Activated CD4-positive, alpha-beta memory T cell treated with anti-CD3 and anti-CD28 coated beads, Interleukin-2, amount 10 ng/mL, durations not matched to agents 7 days and 5 days (primary cell): ENCODE measurements around the gene DENND1C. TPM values are rescaled to one million over a fixed set of nuclear protein-coding genes. Genes with fewer than 3 reads are reported as not detected.

Experiments
- CTCF ChIA-PET: fragments of 350-600 bp; sonication (Branson Sonifier 250); formaldehyde crosslinking; loops from one replicate; lab custom pipeline; 2021; ENCODE audit warnings: antibody characterized with exemption, inconsistent platforms; lab: Charles Lee
- POLR2A ChIA-PET: fragments of 350-600 bp; sonication (Branson Sonifier 250); formaldehyde crosslinking; loops from one replicate; lab custom pipeline; 2021; ENCODE audit warnings: antibody characterized with exemption; lab: Charles Lee
- DNase-seq: peaks from one replicate; pipeline ENCODE4 v3.0.0-alpha.2; 2020
- H3K27ac Mint-ChIP-seq: one replicate; pipeline ENCODE4 v1.8.0; 2021; ENCODE audit warnings: mild to moderate bottlenecking, mixed read lengths
- H3K27me3 Mint-ChIP-seq: one replicate; pipeline ENCODE4 v1.8.0; 2021; ENCODE audit warnings: mixed read lengths
- H3K36me3 Mint-ChIP-seq: one replicate; pipeline ENCODE4 v1.8.0; 2021; ENCODE audit warnings: low read depth, mixed read lengths
- H3K4me1 Mint-ChIP-seq: one replicate; pipeline ENCODE4 v1.8.0; 2021; ENCODE audit warnings: mixed read lengths
- H3K4me3 Mint-ChIP-seq: one replicate; pipeline ENCODE4 v1.8.0; 2021; ENCODE audit warnings: mild to moderate bottlenecking, mixed read lengths
- H3K9me3 Mint-ChIP-seq: one replicate; pipeline ENCODE4 v1.8.0; 2021; ENCODE audit warnings: mixed read lengths
- total RNA-seq, 2 experiments: library from RNA; stranded (reverse); gene quantifications; one replicate each; pipeline ENCODE4 v1.2.3, GENCODE V29; 2021

Gene DENND1C
- total RNA-seq, 2 experiments from 2014 or later: 97.2 to 101 TPM

DNA sequence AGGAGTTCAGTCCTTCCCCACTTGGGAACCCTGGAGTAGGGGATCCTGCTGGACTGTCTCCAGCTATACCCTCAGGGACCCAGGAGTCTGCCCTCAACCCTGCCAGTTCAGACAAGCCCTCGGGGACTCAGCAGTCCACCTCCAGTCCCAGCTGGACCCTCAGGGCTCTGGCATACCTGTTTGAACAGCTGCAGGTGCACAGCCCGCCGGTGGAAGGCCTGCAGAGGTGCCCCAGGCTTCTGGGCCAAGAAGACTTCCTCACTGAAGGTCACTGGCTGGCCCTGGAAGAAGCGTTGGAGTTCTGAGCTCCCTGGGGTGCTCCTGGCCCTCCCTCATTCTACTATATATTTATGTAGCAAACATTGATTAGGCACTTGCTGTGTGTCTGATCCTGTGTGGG lies 8.9 kb downstream of the DENND1C start:
- Mint-ChIP-seq H3K4me3 (no peak overlapping the region), H3K9me3 (no peaks in the 10 kb centered on the region), H3K27ac (no peak overlapping the region), H3K36me3 (peaks cover 52% of the 10 kb centered on the region), H3K4me1 (no peaks in the 10 kb centered on the region), H3K27me3 (no peaks in the 10 kb centered on the region)
- ChIA-PET CTCF (interaction anchor here (0.6 to 2.9 kb wide), 2 partner anchors 8 to 236 kb away, joined by 6 to 8 read pairs; partner anchors contain the start of gene DENND1C), POLR2A (interaction anchor here (0.8 to 2.2 kb wide), 2 partner anchors 9 to 28 kb away, joined by 3 to 11 read pairs; partner anchors contain the start of gene DENND1C)
- no peak for DNase-seq

DNA sequence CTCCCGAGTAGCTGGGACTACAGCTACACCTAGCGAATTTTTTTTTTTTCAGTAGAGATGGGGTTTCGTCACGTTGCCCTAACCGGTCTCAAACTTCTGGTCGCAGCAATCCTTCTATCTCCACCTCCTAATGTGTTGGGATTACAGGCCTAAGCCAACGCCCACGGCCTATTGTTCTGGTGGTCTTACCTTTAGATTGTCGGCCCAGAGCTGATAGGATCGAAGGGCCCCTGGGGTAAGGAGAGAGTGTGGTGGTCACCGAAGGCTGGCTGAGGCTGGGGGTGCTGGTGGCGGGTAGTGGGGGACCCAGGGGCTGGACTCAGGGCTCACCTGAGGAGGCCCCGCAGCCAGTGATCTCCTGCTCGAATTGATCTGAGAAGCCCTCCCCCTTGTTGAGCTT lies 10.5 kb downstream of the DENND1C start:
- H3K4me1 Mint-ChIP-seq: no peaks in the 10 kb centered on the region
- H3K9me3 Mint-ChIP-seq: no peaks in the 10 kb centered on the region
- POLR2A ChIA-PET: interaction anchor here (0.8 kb wide), 1 partner anchor 10 kb away, joined by 3 read pairs; the partner anchor contains the start of gene DENND1C
- H3K36me3 Mint-ChIP-seq: peaks cover 47% of the 10 kb centered on the region
- H3K27ac Mint-ChIP-seq: no peak overlapping the region
- DNase-seq: no peak
- H3K4me3 Mint-ChIP-seq: no peak overlapping the region
- no peaks in the 10 kb centered on the region for H3K27me3 Mint-ChIP-seq
- CTCF ChIA-PET: interaction anchor here (0.5 to 2.9 kb wide), 3 partner anchors 10 to 751 kb away, joined by 3 to 8 read pairs (median 4); partner anchors contain the start of genes DENND1C and LONP1

- Mint-ChIP-seq H3K4me1 (no peaks in the 10 kb centered on the region), H3K36me3 (peaks cover 43% of the 10 kb centered on the region), H3K27me3 (no peaks in the 10 kb centered on the region), H3K4me3 (no peak overlapping the region), H3K9me3 (no peaks in the 10 kb centered on the region), H3K27ac (no peak overlapping the region)
- DNase-seq: no peak
- CTCF ChIA-PET: interaction anchor here (0.7 kb wide), 1 partner anchor 750 kb away, joined by 4 read pairs; the partner anchor contains the start of gene LONP1
- POLR2A ChIA-PET: interaction anchor here (1.5 kb wide), 1 partner anchor 12 kb away, joined by 7 read pairs; the partner anchor contains the start of gene DENND1C
Observed at GRCh38 chr19:6470173-6470572, 11.4 kb downstream of the DENND1C start.

DNA sequence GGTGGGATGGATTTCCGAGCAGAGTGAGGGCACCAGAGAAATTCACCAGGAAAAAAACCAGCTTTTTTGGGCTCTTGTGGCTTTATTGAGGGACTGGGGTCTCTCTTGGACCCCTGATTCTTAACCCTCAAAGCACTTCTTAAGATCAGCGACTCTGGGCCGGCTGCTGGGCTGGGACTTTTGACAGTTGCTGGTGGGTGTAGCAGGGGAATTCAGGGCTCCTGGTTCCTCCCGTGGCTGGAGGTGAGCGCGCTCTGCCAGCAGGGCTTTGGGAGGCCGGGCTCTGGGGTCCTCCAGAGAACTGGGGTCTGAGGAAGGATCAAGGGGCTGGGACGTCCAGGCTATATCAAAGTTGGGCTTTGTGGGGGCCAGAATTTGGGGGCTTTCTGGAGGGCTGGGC lies 14.2 kb downstream of the DENND1C start:
- no peak for DNase-seq

DNA sequence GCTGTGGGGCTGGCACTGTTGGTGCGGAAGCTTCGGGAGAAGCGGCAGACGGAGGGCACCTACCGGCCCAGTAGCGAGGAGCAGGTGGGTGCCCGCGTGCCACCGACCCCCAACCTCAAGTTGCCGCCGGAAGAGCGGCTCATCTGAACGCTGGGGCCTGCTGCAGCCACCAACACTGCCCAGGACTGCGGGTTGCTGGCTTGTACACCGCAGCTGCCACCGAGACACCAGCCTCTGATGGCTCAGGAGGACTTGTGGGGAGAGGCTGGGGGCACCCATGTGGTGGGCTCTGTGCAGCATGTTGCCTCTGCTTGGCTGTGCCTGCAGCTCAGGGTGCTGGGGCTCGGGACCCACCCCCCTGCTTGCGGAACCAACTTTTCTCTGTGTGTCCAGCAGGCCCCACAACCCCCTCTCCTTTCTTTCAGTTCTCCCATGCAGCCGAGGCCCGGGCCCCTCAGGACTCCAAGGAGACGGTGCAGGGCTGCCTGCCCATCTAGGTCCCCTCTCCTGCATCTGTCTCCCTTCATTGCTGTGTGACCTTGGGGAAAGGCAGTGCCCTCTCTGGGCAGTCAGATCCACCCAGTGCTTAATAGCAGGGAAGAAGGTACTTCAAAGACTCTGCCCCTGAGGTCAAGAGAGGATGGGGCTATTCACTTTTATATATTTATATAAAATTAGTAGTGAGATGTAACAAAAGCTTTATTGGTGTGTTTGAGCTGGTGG lies 14.9 kb downstream of the DENND1C start:
- H3K27me3 Mint-ChIP-seq: no peaks in the 10 kb centered on the region
- ChIA-PET CTCF (interaction anchor here (1.4 kb wide), 1 partner anchor 9 kb away, joined by 3 read pairs; no protein-coding TSS in a partner anchor), POLR2A (interaction anchor here (2.1 kb wide), 1 partner anchor 15 kb away, joined by 17 read pairs; the partner anchor contains the start of gene DENND1C)
- no peak overlapping the region for H3K27ac Mint-ChIP-seq
- H3K9me3 Mint-ChIP-seq: no peaks in the 10 kb centered on the region
- peaks cover 3% of the 10 kb centered on the region for H3K4me1 Mint-ChIP-seq
- DNase-seq: no peak
- peaks cover 31% of the 10 kb centered on the region for H3K36me3 Mint-ChIP-seq
- H3K4me3 Mint-ChIP-seq: no peak overlapping the region

More for the DNA sequence above, 14.2 kb downstream of the DENND1C start:
- H3K4me1 Mint-ChIP-seq: no peaks in the 10 kb centered on the region
- H3K27me3 Mint-ChIP-seq: no peaks in the 10 kb centered on the region
- no peaks in the 10 kb centered on the region for H3K9me3 Mint-ChIP-seq
- ChIA-PET CTCF (interaction anchor here (0.7 to 1.4 kb wide), 2 partner anchors 9 to 167 kb away, joined by 3 read pairs; no protein-coding TSS in a partner anchor), POLR2A (interaction anchor here (2.1 kb wide), 1 partner anchor 14 kb away, joined by 17 read pairs; the partner anchor contains the start of gene DENND1C)
- H3K4me3 Mint-ChIP-seq: no peak overlapping the region
- H3K27ac Mint-ChIP-seq: no peak overlapping the region
- peaks cover 34% of the 10 kb centered on the region for H3K36me3 Mint-ChIP-seq

DNA sequence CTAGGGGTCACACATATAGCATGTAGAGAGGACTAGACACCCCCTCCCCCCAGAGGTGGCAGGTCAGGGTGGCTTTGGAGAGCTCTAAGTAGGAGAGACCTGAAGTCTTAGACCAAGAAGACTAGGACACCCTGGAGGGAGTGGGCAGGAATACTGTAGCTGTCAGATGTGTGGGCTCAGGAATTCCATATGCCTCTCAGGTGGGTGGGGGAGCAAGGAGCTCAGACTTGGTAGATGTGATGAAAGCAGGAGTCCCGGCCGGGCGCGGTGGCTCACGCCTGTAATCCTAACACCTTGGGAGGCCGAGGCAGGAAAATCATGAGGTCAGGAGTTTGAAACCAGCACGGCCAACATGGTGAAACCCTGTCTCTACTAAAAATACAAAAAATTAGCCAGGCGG lies 15.9 kb downstream of the DENND1C start:
- ChIA-PET CTCF (no interaction called here), POLR2A (interaction anchor here (1.3 kb wide), 1 partner anchor 16 kb away, joined by 5 read pairs; the partner anchor contains the start of gene DENND1C)
- no peak overlapping the region for H3K27ac Mint-ChIP-seq

GRCh38 chr19:6465006-6465405 lies 16.6 kb downstream of the DENND1C start:
- CTCF ChIA-PET: no interaction called here
- POLR2A ChIA-PET: interaction anchor here (1.3 kb wide), 1 partner anchor 16 kb away, joined by 5 read pairs; the partner anchor contains the start of gene DENND1C
- Mint-ChIP-seq H3K4me3 (no peak overlapping the region), H3K4me1 (peaks cover 7% of the 10 kb centered on the region), H3K36me3 (peaks cover 19% of the 10 kb centered on the region), H3K27me3 (no peaks in the 10 kb centered on the region), H3K27ac (no peak overlapping the region), H3K9me3 (no peaks in the 10 kb centered on the region)
- DNase-seq: no peak

More for the DNA sequence above, 15.9 kb downstream of the DENND1C start:
- Mint-ChIP-seq H3K9me3 (no peaks in the 10 kb centered on the region), H3K4me1 (peaks cover 3% of the 10 kb centered on the region), H3K27me3 (no peaks in the 10 kb centered on the region), H3K36me3 (peaks cover 25% of the 10 kb centered on the region), H3K4me3 (no peak overlapping the region)
- no peak for DNase-seq

DNA sequence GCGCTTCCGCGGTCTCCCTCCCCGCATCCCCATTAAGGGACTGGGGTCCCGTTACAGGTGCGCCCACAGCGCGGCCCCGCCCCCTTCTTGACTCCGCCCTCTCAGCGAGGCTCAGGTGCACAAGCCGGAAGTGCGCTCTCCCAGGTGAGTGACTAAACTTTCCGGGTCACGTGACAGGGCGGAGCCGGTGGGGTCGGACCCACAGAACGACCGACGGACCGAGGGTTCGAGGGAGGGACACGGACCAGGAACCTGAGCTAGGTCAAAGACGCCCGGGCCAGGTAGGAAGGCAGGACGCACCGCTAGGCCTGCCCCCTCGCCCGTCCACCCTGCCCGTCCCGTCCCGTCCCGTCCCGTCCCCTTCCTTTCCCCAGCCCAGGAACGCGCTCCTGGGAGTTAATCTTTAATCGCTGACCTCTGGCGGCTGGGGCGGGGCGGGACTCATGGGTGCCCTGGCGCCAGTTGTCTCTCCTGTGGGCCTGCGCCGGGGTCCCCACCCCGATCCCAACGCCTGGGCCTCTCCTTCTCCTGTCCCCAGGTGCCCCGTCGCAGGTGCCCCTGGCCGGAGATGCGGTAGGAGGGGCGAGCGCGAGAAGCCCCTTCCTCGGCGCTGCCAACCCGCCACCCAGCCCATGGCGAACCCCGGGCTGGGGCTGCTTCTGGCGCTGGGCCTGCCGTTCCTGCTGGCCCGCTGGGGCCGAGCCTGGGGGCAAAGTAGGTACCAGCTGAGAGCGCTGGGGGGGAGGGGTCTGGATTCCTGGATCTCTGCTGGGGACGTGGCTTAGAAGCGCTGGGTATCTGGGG lies 17.3 kb downstream of the DENND1C start, which contains the start of gene CRB3:
Gene CRB3, plus strand, starts transcription at position 202 of the 804 bp plus-strand sequence. Its CDS starts 431 bp downstream, at position 633.
- Mint-ChIP-seq H3K4me3 (no peak within 1 kb of the TSS), H3K9me3 (no peaks in the 10 kb centered on the region), H3K36me3 (peaks cover 15% of the 10 kb centered on the region), H3K27ac (no peak within 1 kb of the TSS), H3K27me3 (no peaks in the 10 kb centered on the region), H3K4me1 (peaks cover 9% of the 10 kb centered on the region)
- ChIA-PET CTCF (interaction anchor here (1.1 kb wide), 1 partner anchor 17 kb away, joined by 3 read pairs; the partner anchor contains the start of gene DENND1C), POLR2A (interaction anchor here (1.3 kb wide), 1 partner anchor 17 kb away, joined by 5 read pairs; the partner anchor contains the start of gene DENND1C)
- DNase-seq: peak; percentile 21

DNA sequence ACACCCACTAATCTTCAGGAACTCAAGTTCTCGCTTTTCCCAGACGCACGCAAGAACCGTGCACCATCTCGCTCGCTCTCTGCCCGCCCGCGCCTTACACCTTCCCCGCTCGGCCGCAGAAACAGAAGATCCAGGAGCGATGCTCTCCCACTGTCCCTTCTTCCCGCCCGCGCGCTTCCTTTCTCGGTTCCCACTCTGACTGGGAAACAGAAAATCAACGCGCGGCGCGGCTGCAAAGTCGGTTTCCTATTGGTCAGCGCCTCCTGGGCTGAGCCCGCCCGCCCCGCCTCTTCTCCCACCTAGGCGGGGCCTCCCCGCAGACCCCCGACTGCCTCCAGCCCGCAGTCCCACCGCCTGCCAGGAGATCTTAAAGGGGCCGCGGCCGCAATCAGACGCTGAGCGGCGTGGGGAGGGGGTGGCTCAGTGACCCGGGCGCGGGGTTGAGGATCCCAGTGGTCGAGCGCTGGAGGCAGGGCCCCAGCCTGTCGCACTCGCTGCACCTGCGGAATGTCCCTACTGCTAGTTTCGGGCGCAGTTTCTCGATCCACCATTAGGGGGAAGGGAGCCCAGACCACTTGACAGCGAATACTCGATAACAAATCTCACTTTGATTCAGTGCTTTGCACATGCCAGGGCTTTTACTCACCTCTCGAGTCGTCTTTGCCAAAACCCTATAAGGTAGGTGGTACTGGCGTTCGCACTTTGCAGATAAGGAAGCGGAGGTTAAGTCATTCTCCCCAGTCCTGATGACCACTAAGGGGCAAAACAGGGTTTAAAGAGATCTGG lies 21.3 kb downstream of the DENND1C start:
- peak; percentile 97 for DNase-seq
- H3K4me1 Mint-ChIP-seq: peaks cover 19% of the 10 kb centered on the region
- peak overlapping the region; percentile 78 for H3K27ac Mint-ChIP-seq
- CTCF ChIA-PET: interaction anchor here (0.9 kb wide), 1 partner anchor 21 kb away, joined by 3 read pairs; the partner anchor contains the start of gene DENND1C
- H3K4me3 Mint-ChIP-seq: peak overlapping the region; percentile 83
- H3K27me3 Mint-ChIP-seq: no peaks in the 10 kb centered on the region
- peaks cover 18% of the 10 kb centered on the region for H3K36me3 Mint-ChIP-seq
- POLR2A ChIA-PET: interaction anchor here (1.0 to 1.9 kb wide), 4 partner anchors 21 to 276 kb away, joined by 3 to 19 read pairs (median 4); partner anchors contain the start of gene DENND1C
- H3K9me3 Mint-ChIP-seq: peaks cover 2% of the 10 kb centered on the region

GRCh38 chr19:6459262-6460098 lies 22.1 kb downstream of the DENND1C start, which contains the start of gene SLC25A23:
Gene SLC25A23, minus strand, starts transcription at chr19:6459792. Its CDS starts 164 bp downstream, at chr19:6459628.
- peaks cover 19% of the 10 kb centered on the region for H3K4me1 Mint-ChIP-seq
- H3K27ac Mint-ChIP-seq: peak within 1 kb of the TSS; percentile 78
- H3K36me3 Mint-ChIP-seq: peaks cover 26% of the 10 kb centered on the region
- H3K4me3 Mint-ChIP-seq: peak within 1 kb of the TSS; percentile 88
- H3K27me3 Mint-ChIP-seq: no peaks in the 10 kb centered on the region
- CTCF ChIA-PET: interaction anchor here (0.9 kb wide), 1 partner anchor 22 kb away, joined by 3 read pairs; the partner anchor contains the start of gene DENND1C
- peaks cover 9% of the 10 kb centered on the region for H3K9me3 Mint-ChIP-seq
- POLR2A ChIA-PET: interaction anchor here (1.0 to 1.9 kb wide), 4 partner anchors 22 to 277 kb away, joined by 3 to 19 read pairs (median 4); partner anchors contain the start of gene DENND1C
- peak; percentile 74 for DNase-seq
